NCI-H2081 treated with DMSO at 0.1 percent for 48 hours (cell line): Measurements from ENCODE around the gene TMCO2.
A peak's percentile ranks its signal among the peaks of the same experiment; 100 is the strongest.

Experiments
- DNase-seq: peaks from one replicate; lab custom pipeline; 2025; lab: John Stamatoyannopoulos, UW

Gene TMCO2

GRCh38 chr1:40257688-40258444 is 10.1 kb downstream of the TMCO2 start, which contains the start of gene ZMPSTE24:
Gene ZMPSTE24 (plus strand): TSS chr1:40258236. CDS start chr1:40258272, 36 bp downstream.
- peak; percentile 96 for DNase-seq

GRCh38 chr1:40258445-40258769 is 10.7 kb downstream of the TMCO2 start:
- DNase-seq, result no peak

GRCh38 chr1:40264354-40264781 is 16.6 kb downstream of the TMCO2 start:
- DNase-seq, result no peak

- DNase-seq, result no peak
Measured at GRCh38 chr1:40265298-40265697, 17.6 kb downstream of the TMCO2 start.

GRCh38 chr1:40265919-40266318 is 18.2 kb downstream of the TMCO2 start:
- DNase-seq, result no peak

- no peak for DNase-seq
Measured at GRCh38 chr1:40266786-40267535, 19.2 kb downstream of the TMCO2 start.

GRCh38 chr1:40267767-40268187 is 20.0 kb downstream of the TMCO2 start:
- no peak for DNase-seq

- no peak for DNase-seq
Measured at GRCh38 chr1:40268211-40268610, 20.5 kb downstream of the TMCO2 start.

GRCh38 chr1:40270152-40270834 is 22.6 kb downstream of the TMCO2 start:
- no peak for DNase-seq

GRCh38 chr1:40272653-40273213 is 25.0 kb downstream of the TMCO2 start:
- DNase-seq, result no peak

GRCh38 chr1:40273547-40274166 is 25.9 kb downstream of the TMCO2 start:
- no peak for DNase-seq

- no peak for DNase-seq
Measured at GRCh38 chr1:40274331-40274730, 26.6 kb downstream of the TMCO2 start.

- DNase-seq, result no peak
Measured at GRCh38 chr1:40276122-40276521, 28.4 kb downstream of the TMCO2 start.

- peak; percentile 84 for DNase-seq
Measured at GRCh38 chr1:40281853-40282252, 34.1 kb downstream of the TMCO2 start.

- no peak for DNase-seq
Measured at GRCh38 chr1:40291293-40291692, 43.6 kb downstream of the TMCO2 start.

GRCh38 chr1:40299366-40300248 is 51.9 kb downstream of the TMCO2 start:
- DNase-seq, result no peak

GRCh38 chr1:40300249-40300567 is 52.5 kb downstream of the TMCO2 start:
- no peak for DNase-seq

- DNase-seq, result no peak
Measured at GRCh38 chr1:40300651-40301050, 52.9 kb downstream of the TMCO2 start.

- DNase-seq, result no peak
Measured at GRCh38 chr1:40301066-40301465, 53.3 kb downstream of the TMCO2 start.
